ENCODE results near the gene TUB.

TUB gene

GRCh38 chr11:8085011-8085645 is 4.1 kb downstream of the TUB start:
- intact Hi-C loops (cut with DNase I) = no loop called here
- no peak for DNase-seq

DNA sequence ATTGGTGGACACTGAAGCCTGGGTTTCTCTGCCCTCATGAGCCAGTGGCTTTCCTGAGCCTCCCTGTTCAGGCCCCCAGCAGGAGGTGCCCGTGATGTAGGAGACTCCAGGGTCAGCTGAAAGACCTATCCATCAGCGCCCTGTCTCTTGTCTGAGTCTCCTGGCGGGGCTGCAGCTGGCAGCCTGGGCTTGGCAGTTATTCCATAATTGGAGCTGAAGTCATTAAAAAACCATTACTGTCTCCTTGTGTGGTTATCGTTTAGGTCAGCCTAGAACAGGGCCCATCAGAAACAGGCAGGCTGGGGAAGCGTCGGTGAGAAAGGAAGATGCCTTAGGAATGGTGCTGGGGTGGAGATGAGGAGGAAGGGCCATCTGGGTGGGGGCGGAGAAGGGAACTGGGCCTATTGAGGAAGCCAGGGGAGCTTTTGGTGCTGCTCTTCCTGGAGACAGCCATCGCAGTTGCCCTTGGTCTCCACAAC is 5.0 kb downstream of the TUB start:
- DNase-seq = no peak
- intact Hi-C loops (cut with DNase I) = no loop called here

- DNase-seq = peak in 2 of 42 donors; percentile 34 to 51
- intact Hi-C loops (cut with DNase I) = no loop called here
Measured at GRCh38 chr11:8086571-8086970, 5.6 kb downstream of the TUB start.

DNA sequence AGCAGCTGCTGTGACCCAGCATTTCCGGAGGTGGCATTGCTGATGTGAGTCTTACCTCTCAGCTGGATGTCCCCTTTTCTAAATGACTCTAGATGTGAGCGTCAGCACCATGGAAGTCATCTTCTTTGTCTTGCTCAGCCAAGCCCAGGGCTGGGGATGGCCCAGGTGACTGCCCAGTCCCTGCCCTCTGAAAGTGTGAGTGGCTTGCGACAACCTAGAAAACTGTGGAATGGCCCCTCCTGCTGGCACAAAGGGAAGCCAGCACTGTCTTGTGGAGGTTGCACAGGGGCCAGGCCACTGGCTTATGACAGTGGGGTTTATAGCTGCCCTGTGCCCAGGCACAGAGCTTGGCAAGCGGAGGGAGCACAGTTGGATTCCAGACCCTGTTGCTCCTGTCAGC is 6.2 kb downstream of the TUB start:
- no peak for DNase-seq
- intact Hi-C loops (cut with DNase I) = no loop called here

GRCh38 chr11:8087756-8088155 is 6.7 kb downstream of the TUB start:
- intact Hi-C loops (cut with DNase I) = no loop called here
- no peak for DNase-seq

GRCh38 chr11:8089791-8090510 is 8.9 kb downstream of the TUB start:
- peak in 1 of 42 donors; percentile 26 for DNase-seq
- intact Hi-C loops (cut with DNase I) = loop anchor here (5.0 kb wide), 1 partner anchor 58 kb away; no protein-coding TSS in a partner anchor

GRCh38 chr11:8090756-8091155 is 9.7 kb downstream of the TUB start:
- peak in 30 of 42 donors; percentile 25 to 77 (median 60) for DNase-seq
- intact Hi-C loops (cut with DNase I) = loop anchor here (5.0 kb wide), 1 partner anchor 58 kb away; no protein-coding TSS in a partner anchor

GRCh38 chr11:8091721-8092120 is 10.7 kb downstream of the TUB start:
- intact Hi-C loops (cut with DNase I) = loop anchor here (5.0 kb wide), 1 partner anchor 59 kb away; no protein-coding TSS in a partner anchor

GRCh38 chr11:8092587-8093424 is 11.8 kb downstream of the TUB start:
- DNase-seq = peak in 37 of 42 donors; percentile 38 to 87 (median 57)
- intact Hi-C loops (cut with DNase I) = loop anchor here (5.0 kb wide), 1 partner anchor 61 kb away; no protein-coding TSS in a partner anchor

More at GRCh38 chr11:8091721-8092120, 10.7 kb downstream of the TUB start:
- peak in 6 of 42 donors; percentile 1 to 28 (median 10) for DNase-seq

DNA sequence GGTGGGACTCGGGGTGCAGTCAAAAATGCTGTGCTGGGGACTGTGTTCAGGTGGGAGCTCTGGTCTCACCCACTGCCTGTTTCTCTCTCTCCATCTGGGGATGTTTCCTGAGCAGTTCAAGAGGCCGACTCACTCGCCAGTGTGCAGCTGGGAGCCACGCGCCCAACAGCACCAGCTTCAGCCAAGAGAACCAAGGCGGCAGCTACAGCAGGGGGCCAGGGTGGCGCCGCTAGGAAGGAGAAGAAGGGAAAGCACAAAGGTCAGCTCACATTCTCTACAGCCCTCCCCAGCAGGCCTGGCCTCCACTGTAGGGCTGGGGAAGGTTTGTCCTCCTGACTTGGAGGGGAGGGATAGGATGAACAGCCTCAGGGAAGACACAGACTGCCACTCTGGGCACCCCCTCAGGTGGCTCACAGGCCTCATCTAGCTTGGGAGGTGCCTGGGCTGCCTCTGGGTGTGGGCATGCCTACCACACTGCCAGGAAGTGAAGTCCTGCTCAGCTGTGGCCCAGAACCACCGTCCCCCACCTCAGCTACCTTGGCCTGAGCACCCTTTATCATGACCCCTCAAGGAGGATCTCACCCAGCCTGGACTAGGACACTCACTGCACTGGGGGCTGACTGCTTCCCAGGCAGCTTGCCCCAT is 13.0 kb downstream of the TUB start:
- intact Hi-C loops (cut with DNase I) = loop anchor here (5.0 kb wide), 1 partner anchor 62 kb away; no protein-coding TSS in a partner anchor
- DNase-seq = peak in 5 of 42 donors; percentile 6 to 36 (median 29)

DNA sequence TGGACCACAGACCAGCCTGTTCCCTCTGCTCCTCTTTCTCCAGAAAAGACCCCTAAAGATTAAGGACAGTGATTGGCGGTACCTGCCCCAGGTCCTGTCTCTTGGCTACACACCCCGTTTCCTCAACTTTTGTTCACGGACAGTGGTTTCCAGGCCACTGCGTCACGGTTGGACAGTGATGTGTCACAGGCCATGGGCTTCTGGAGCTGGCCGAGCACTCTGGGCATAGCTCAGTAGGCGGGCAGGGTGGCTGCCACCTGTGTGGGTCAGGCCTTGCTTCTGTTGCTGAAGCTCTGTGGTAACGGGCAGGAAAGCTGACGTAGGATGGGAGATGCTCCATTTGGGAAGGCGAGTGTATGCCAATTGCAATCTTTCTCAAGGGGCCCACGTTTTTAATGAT is 13.6 kb downstream of the TUB start:
- intact Hi-C loops (cut with DNase I) = loop anchor here (5.0 kb wide), 1 partner anchor 62 kb away; no protein-coding TSS in a partner anchor
- DNase-seq = peak in 3 of 42 donors; percentile 24 to 39 (median 37)

DNA sequence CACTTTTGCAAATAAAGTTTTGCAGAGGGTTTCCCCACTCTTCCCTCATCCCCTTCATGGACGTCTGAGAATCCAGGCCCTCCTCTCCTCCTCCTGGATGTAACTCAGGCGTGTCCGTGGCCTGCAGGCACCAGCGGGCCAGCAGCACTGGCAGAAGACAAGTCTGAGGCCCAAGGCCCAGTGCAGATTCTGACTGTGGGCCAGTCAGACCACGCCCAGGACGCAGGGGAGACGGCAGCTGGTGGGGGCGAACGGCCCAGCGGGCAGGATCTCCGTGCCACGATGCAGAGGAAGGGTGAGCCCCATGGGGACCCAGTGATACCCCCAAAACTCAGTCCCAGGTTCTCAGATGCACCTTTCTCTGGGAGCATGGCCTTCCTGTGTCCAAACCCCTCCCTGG is 14.4 kb downstream of the TUB start:
- DNase-seq = peak in 5 of 42 donors; percentile 5 to 41 (median 34)
- intact Hi-C loops (cut with DNase I) = no loop called here

DNA sequence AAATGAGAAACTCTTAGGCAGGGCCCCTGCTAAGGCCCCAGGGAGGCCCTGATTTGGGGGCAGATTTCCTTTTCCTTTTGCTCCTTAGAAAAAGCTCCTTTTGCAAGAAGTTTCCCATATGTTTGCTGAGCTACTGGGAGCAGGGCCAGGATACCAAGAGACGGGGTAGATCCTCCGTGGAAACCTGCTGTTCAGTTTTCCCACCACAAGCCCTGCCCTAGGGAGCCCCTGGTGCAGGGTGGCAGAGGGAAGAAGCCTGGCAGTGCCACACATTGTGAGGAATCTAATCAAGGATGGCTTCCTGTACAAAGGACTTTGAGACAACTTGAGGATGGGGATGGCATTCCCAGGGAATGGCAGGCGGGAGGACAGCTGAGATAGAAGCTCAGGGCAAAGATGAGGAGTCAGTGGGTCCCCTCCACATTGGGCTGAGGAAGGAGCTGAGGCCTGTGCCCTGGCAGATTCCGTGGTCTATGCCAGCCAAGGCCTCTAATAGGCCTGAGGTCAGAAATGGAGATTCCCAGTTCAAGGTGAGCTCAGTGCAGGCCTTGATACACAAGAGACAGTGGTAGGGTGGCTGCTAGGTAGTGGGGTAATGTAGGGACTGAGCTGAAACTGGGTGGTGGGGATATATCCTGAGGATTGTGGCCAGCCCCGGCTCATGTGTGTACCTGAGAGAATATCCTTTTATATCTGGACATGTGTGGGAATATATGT is 15.0 kb downstream of the TUB start:
- intact Hi-C loops (cut with DNase I) = no loop called here
- peak in 6 of 42 donors; percentile 3 to 31 (median 17) for DNase-seq

GRCh38 chr11:8096575-8096974 is 15.6 kb downstream of the TUB start:
- intact Hi-C loops (cut with DNase I) = no loop called here
- DNase-seq = peak in 5 of 42 donors; percentile 1 to 36 (median 26)

GRCh38 chr11:8097062-8097461 is 16.1 kb downstream of the TUB start:
- DNase-seq = peak in 5 of 42 donors; percentile 18 to 40 (median 26)
- intact Hi-C loops (cut with DNase I) = no loop called here

GRCh38 chr11:8097468-8097867 is 16.5 kb downstream of the TUB start:
- intact Hi-C loops (cut with DNase I) = no loop called here
- peak in 4 of 42 donors; percentile 3 to 31 (median 18) for DNase-seq

- peak in 4 of 42 donors; percentile 10 to 40 (median 28) for DNase-seq
Measured at GRCh38 chr11:8097926-8098325, 16.9 kb downstream of the TUB start.

DNA sequence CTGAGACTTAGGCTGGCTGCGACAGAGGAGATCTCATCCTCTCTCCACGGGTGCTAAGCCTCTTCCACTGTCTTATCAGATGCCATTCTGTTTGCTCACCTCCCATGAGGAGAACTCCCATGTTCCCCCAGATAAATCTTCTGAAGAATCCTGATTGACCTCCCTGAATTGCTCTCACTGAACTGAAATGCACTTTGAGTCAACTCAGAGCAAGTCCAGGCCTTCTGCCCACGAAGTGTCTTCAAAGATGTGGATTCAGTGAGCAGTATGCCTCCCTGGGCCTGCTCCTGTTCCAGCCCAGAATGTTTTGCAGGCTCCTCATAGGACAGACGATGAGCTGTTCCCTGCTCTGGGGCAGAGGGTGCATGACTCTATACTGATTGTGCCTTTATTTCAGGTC is 17.4 kb downstream of the TUB start:
- intact Hi-C loops (cut with DNase I) = no loop called here
- peak in 4 of 42 donors; percentile 1 to 35 (median 10) for DNase-seq

More at GRCh38 chr11:8097926-8098325, 16.9 kb downstream of the TUB start:
- intact Hi-C loops (cut with DNase I) = no loop called here

All from head of caudate nucleus (tissue), 42 donors.